Suprapubic skin (tissue), 4 donors: ENCODE measurements around the gene EMC1.

Experiments used
- EP300 ChIP-seq: sonication (generic); formaldehyde crosslinking; IDR thresholded peaks from one replicate; pipeline ENCODE4 v1.6.1; 2017; ENCODE audit warnings: antibody characterized with exemption
- POLR2A ChIP-seq, 2 donors: fragments of 450-650 bp; IDR thresholded peaks; one replicate each; pipeline ENCODE4 v1.6.1; 2017; ENCODE audit warnings: antibody characterized with exemption in 2 of 2, mild to moderate bottlenecking in 2 of 2, moderate library complexity in 2 of 2
- POLR2AphosphoS5 ChIP-seq, 3 donors: sonication (generic); formaldehyde crosslinking; IDR thresholded peaks; one replicate each; pipeline ENCODE4 v1.6.1; 2017; ENCODE audit warnings: antibody characterized with exemption in 3 of 3
- TF ChIP-seq, protein P1 (sequence below), 2 donors: fragments of 200-600 bp in 1 of 2; fragments of 450-650 bp in 1 of 2; sonication (generic) in 1 of 2; IDR thresholded peaks; one replicate each; pipeline ENCODE4 v1.5.1; 2016 to 2019; ENCODE audit warnings: antibody characterized with exemption in 2 of 2, mild to moderate bottlenecking in 1 of 2, moderate library complexity in 1 of 2

DNA sequence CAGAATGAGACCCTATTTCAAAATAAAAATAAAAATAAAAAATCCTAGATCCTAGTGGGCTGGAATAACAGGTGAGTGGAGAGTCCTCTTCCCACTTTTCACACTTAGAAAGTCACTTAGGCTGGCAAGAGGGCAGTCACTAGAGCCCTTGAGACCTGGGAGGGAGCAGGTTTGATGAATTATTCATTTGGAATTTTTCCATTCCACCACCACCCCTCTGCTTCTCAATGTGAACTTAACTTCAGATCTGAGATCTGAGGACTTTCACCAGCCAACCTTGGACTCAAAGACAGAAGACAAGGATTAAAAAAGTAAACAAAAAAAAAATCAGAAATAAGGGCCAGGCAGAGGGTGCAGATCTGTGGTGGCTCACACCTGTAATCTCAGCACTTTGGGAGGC lies 20.7 kb upstream of the EMC1 start:
- TF ChIP-seq, protein P1, sequence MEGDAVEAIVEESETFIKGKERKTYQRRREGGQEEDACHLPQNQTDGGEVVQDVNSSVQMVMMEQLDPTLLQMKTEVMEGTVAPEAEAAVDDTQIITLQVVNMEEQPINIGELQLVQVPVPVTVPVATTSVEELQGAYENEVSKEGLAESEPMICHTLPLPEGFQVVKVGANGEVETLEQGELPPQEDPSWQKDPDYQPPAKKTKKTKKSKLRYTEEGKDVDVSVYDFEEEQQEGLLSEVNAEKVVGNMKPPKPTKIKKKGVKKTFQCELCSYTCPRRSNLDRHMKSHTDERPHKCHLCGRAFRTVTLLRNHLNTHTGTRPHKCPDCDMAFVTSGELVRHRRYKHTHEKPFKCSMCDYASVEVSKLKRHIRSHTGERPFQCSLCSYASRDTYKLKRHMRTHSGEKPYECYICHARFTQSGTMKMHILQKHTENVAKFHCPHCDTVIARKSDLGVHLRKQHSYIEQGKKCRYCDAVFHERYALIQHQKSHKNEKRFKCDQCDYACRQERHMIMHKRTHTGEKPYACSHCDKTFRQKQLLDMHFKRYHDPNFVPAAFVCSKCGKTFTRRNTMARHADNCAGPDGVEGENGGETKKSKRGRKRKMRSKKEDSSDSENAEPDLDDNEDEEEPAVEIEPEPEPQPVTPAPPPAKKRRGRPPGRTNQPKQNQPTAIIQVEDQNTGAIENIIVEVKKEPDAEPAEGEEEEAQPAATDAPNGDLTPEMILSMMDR (IDR thresholded peaks at IDR 0.05), result no peak
- no peak for TF ChIP-seq POLR2AphosphoS5 (IDR thresholded peaks at IDR 0.05)
- no peak for TF ChIP-seq POLR2A (IDR thresholded peaks at IDR 0.05)
- no peak for TF ChIP-seq EP300
